Ecto neural progenitor cell (in vitro differentiated cells): ENCODE results near the gene EPS8L1.

Experiments
- DNase-seq: peaks from one replicate; pipeline ENCODE4 v3.0.0-alpha.2; 2018; ENCODE audit warnings: low spot score

Gene EPS8L1

DNA sequence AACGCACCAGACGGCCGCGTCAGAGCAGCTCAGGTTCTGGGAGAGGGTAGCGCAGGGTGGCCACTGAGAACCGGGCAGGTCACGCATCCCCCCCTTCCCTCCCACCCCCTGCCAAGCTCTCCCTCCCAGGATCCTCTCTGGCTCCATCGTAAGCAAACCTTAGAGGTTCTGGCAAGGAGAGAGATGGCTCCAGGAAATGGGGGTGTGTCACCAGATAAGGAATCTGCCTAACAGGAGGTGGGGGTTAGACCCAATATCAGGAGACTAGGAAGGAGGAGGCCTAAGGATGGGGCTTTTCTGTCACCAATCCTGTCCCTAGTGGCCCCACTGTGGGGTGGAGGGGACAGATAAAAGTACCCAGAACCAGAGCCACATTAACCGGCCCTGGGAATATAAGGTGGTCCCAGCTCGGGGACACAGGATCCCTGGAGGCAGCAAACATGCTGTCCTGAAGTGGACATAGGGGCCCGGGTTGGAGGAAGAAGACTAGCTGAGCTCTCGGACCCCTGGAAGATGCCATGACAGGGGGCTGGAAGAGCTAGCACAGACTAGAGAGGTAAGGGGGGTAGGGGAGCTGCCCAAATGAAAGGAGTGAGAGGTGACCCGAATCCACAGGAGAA is 39.9 kb downstream of the EPS8L1 start:
- peak; percentile 47 for DNase-seq

DNA sequence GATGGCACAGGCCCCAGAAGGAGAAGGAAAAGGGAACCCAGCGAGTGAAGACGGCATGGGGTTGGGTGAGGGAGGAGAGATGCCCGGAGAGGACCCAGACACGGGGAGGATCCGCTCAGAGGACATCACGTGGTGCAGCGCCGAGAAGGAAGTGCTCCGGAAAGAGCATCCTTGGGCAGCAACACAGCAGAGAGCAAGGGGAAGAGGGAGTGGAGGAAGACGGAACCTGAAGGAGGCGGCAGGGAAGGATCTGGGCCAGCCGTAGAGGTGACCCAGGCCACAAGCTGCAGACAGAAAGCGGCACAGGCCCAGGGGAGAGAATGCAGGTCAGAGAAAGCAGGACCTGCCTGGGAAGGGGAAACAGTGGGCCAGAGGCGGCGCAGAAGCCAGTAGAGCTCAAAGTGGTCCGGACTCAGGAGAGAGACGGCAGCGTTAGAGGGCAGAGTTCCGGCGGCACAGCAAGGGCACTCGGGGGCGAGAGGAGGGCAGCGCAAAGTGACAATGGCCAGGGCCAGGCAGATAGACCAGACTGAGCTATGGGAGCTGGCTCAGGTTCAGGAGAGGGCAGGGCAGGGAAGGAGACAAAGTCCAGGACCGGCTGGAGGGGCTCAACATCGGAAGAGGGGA is 40.7 kb downstream of the EPS8L1 start:
- peak; percentile 61 for DNase-seq

DNA sequence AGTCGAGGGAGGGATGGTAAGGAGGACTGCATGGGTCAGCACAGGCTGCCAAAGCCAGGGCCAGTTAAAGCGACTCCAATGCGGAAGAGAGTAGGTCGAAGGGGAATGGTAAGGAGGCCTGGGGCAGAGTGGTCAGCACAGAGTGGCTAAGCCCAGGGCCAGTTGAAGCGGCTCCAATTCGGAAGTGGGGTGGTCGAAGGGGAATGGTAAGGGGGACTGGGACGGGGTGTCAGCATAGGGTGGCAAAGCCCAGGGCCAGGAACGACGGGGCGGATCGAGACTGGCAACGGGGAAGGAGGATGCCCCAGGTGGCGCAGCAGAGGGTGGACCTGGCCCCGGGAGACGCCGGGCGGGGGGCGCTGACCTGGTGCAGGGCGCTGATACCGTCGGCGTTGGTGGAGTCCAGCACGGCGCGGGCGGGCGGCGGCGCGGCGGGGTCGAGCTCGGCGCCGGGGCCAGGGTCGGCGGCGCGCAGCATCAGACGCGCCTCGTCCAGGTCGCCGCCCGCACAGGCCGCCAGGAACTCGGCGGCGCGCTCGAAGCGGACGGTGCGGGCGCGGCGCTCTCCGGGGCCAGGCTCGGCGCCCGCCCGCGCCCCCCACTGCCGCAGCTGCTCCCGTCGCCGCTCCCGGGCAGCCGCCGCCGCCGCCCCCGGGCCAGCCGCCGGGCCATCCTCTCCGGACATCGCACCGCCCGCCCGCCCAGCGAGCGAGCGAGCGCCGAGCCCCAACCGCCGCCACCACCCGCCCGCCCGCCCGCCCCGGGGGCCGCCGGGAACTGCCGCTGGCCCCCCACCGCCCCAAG is 41.4 kb downstream of the EPS8L1 start, which contains the start of gene PPP1R12C:
TSS of gene PPP1R12C (minus strand) at position 779 of the 804 bp plus-strand sequence. CDS start at position 685, 94 bp downstream.
- peak; percentile 61 for DNase-seq

DNA sequence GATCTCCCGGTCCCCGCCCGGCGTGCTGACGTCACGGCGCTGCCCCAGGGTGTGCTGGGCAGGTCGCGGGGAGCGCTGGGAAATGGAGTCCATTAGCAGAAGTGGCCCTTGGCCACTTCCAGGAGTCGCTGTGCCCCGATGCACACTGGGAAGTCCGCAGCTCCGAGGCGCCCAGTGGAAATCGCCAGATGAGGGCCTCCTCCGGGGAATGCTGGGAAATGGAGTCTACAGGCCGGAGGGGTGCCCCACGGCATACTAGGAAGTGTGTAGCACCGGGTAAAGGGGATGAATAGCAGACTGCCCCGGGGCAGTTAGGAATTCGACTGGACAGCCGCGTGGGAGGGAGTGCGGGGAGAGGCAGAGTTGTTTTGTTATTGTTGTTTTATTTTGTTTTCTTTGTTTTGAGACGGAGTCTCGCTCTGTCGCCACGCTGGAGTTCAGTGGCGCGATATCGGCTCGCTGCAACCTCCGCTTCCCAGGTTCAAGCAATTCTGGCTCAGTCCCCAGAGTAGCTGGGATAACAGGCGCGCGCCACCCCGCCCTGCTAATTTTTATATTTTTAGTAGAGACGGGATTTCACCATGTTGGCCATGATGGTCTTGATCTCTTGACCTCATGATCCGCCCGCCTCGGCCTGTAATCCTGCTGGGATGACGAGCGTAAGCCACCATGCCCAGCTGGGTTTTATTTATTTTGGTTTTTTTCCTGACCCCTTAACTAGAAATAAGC is 42.2 kb downstream of the EPS8L1 start:
- DNase-seq = peak; percentile 98

DNA sequence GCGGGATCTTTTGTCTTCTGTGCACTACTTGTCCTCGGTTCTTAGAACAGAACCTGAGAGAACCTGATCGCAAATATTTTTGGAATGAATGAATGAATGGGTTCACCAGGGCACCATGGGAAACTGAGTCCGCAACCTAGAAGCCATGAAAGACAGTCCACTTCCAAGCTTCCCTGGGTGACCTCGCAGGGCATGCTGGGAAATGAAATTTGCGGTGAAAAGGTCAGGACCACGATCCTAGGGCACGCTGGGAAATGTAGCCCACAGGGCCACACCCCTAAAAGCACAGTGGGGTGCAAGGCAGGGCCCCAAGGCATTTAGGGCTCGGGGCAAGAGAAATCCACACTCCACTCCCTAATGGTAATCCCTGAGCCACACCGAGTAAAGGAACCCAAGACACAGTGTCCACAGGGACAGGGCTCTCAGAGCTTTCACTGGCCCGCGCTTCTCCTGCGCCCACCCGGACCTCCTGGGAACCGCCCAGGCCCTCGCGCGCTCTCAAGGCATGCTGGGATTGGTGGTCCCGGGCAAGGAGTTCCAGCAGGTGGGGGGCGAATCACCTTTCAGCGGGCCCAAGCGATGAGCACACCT is 42.8 kb downstream of the EPS8L1 start:
- DNase-seq = peak; percentile 89

DNA sequence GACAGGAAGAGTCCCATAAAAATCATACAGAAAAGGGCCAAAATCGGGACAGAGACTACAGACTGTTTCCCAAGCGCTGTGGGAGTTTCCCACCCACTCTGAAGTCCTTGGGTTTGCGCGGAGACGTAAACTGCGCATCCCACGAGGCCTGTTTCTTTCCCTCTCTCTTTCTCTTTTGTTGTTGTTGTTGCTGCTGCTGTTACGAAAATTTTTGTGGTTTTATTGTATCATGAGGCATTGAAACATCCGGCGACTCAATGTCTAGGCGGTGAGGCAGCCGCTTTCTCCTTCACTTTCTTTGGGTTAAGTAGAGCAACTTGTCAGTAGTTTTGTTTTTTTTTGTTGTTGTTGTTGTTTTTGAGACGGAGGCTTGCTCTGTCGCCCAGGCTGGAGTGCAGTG is 43.4 kb downstream of the EPS8L1 start:
- no peak for DNase-seq

DNA sequence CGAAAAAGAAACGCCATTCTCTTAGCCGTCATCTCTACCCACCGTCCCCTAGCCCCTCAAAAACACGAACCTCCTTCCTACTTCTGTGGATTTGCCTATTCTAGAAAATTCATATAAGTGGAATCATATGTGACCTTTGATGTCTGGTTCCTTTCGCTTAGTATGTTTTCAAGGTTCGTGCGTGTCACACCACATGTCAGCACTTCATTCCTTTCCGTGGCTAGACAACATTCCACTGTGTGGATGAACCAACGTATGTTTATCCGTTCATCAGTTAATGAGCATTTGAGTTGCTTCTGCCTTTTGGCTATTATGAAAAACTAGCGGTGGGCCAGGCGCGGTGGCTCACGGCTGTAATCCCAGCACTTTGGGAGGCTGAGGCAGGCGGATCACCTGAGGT is 55.8 kb downstream of the EPS8L1 start:
- no peak for DNase-seq

DNA sequence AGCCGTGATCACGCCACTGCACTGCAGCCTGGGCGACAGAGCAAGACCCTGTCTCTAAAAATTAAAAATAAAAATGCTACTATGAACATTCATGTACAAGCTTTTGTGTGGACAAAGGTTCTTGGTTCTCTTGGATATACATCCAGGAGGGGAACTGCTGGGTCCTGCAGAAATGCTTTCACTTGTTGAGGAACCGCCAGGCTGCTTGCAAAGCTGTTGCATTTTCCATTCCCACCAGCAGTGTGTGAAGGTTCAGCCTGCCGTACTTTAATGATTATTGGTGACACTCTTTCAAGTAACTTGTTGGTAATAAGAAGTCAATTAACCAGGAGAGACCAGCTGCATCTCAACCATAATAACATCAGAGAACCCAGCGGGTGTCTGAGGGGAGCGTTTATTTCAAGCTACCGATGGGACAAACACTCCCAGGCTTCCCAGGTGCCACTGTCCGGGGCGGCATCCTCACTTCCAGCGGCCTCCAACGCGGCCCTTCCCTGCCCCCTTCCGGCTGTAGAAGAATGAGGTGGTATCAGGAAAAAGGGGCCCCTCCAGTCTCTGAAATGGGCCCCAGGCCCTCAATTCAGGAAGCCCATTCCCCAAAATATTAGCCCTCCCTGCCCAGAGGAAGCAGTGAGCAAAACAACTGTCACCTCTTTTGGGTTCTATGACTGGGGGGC is 56.9 kb downstream of the EPS8L1 start:
- no peak for DNase-seq

DNA sequence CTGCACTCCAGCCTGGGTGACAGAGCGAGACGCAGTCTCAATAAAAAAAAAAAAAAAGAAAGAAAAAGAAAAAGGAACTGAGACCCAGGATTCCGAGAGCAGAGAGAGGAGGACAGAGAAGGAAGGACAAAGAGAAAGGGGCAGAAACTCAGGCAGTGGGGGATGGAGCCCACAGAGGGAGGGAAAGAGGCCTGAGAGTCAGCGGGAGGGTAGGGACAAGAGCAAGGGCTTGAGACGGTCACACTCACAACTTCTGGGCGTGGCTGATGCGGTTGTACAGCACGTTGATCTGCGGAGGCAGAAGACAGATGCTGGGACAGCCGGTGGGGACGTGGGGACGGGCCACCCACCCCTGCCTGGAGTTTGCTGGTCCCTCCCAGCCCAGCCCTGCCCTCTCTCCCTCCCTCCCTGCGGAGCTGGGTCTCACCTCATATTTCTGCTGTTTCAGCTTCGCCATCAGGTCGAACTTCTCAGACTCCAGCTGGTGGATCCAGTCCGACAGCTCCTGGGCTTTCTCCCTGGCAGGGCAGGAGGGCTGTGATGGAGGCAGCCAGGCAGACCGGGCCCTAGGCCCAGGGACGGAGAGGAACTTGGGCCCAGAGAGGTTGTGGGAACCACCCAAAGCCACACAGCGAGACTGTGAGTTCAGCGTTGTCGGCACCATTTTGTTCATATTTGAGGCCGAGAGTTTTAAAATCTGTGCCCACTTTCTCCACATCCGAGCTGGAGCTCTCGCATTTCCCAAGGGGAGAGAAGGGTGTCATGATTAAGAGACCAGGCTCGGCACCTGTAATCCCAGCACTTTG is 58.2 kb downstream of the EPS8L1 start:
- peak; percentile 43 for DNase-seq

DNA sequence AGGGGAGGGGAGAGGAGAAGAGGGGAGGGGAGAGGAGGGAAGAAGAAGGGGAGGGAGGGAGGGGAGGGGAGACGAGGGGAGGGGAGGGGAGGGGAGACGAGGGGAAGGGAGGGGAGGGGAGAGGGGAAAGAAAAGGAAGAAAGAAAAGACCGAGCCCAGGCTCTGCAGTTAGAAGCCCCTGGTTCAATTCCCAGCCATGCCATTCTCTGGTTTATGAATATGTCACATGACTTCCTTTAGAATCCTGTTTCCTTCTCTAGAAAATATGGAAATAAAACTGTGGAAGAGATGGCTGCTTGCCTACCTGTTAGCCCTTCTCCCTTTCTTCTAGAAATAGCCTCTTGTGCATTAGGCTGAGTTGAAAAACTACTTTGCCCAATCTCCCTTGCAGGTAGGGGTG is 59.1 kb downstream of the EPS8L1 start:
- no peak for DNase-seq

DNA sequence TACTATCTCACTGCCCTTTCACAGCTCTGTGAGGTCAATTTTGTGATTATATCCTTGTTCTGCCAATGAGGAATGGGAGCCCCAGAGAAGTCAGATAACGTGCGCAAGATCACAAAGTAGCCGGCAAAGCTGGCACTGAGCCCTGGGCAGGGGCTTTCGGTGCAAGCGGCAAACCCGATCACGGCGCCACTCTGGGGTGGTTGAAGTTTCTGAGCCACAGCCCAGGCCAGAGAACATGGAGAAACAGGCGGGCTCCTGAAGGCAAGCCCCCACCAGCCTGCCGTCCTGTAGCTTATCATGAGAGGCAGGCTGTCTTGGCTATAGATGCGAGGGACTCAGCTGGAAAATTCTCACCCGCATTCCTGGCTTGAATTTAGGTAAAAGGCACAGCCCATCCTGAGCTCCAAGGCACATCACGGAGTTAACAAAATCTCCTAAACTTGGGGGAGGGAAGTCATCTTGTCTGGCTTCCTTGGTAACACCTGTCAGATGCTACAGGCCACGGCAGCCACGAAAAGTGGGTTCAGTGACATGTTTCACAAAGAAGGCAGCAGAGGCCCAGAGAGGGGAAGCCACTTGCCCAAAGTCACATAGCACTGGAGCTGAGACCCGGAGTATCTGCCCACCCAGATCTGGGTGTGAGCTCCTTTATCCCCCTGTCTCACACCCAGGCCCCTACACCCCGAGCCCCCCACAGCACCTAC is 60.9 kb downstream of the EPS8L1 start:
- no peak for DNase-seq
